Kidney glomerular epithelial cell (primary cell): ENCODE results near the gene CEP76.

Experiments used
- DNase-seq: peaks from one replicate; lab custom pipeline; 2025; lab: John Stamatoyannopoulos, UW

Gene CEP76

GRCh38 chr18:12703664-12704063 is 1.1 kb upstream of the CEP76 start:
- peak; percentile 8 for DNase-seq

GRCh38 chr18:12703096-12703567 is 609 bp upstream of the CEP76 start:
- no peak for DNase-seq

GRCh38 chr18:12701161-12701560 is 1.4 kb downstream of the CEP76 start:
- no peak for DNase-seq

- no peak for DNase-seq
These were observed 2.8 kb downstream of the CEP76 start for GRCh38 chr18:12699747-12700146.

GRCh38 chr18:12694032-12694431 is 8.5 kb downstream of the CEP76 start:
- peak; percentile 29 for DNase-seq

GRCh38 chr18:12692206-12692605 is 10.3 kb downstream of the CEP76 start:
- DNase-seq, result no peak

GRCh38 chr18:12689256-12689850 is 13.2 kb downstream of the CEP76 start:
- no peak for DNase-seq

GRCh38 chr18:12686100-12686499 is 16.4 kb downstream of the CEP76 start:
- DNase-seq, result peak; percentile 8

GRCh38 chr18:12679183-12679786 is 23.2 kb downstream of the CEP76 start:
- DNase-seq, result peak; percentile 4

- DNase-seq, result no peak
These were observed 34.5 kb downstream of the CEP76 start for GRCh38 chr18:12668041-12668440.

GRCh38 chr18:12659904-12660605 is 42.5 kb downstream of the CEP76 start:
- DNase-seq, result peak; percentile 75

GRCh38 chr18:12658426-12659138 is 43.9 kb downstream of the CEP76 start:
- peak; percentile 9 for DNase-seq

GRCh38 chr18:12657684-12658425 is 44.7 kb downstream of the CEP76 start, which contains the start of gene SPIRE1:
TSS of gene SPIRE1 (minus strand) at chr18:12658107. CDS start at chr18:12657866, 241 bp downstream.
- DNase-seq, result peak; percentile 33

GRCh38 chr18:12656938-12657683 is 45.4 kb downstream of the CEP76 start:
- DNase-seq, result no peak

- no peak for DNase-seq
These were observed 46.0 kb downstream of the CEP76 start for GRCh38 chr18:12656605-12656937.

GRCh38 chr18:12654971-12655370 is 47.6 kb downstream of the CEP76 start:
- DNase-seq, result no peak

GRCh38 chr18:12652861-12653401 is 49.6 kb downstream of the CEP76 start:
- DNase-seq, result no peak

GRCh38 chr18:12651651-12652050 is 50.9 kb downstream of the CEP76 start:
- DNase-seq, result no peak

- DNase-seq, result no peak
These were observed 54.8 kb downstream of the CEP76 start for GRCh38 chr18:12647773-12648172.

GRCh38 chr18:12645751-12646203 is 56.7 kb downstream of the CEP76 start:
- no peak for DNase-seq

- DNase-seq, result no peak
These were observed 57.3 kb downstream of the CEP76 start for GRCh38 chr18:12645254-12645653.
